Uterus (tissue), 4 donors: ENCODE data around the gene ZCRB1. TPM values are rescaled to one million over a fixed set of nuclear protein-coding genes. Genes with fewer than 3 reads are reported as not detected.

ENCODE experiments used
- DNase-seq, 2 donors: peaks; one replicate each; pipeline ENCODE4 v3.0.0-alpha.2; 2019 to 2020
- H3K27ac ChIP-seq, 2 donors: fragments of 200-600 bp; sonication (generic); 1 replicate in 1 of 2; 2 replicates in 1 of 2; pipeline ENCODE4 v1.5.1; 2016 to 2018
- H3K27me3 ChIP-seq, 2 donors: fragments of 200-600 bp; sonication (generic); one replicate each; pipeline ENCODE4 v1.5.1; 2018 to 2019; ENCODE audit warnings: control low read depth in 1 of 2
- H3K36me3 ChIP-seq, 2 donors: fragments of 200-600 bp; sonication (generic); one replicate each; pipeline ENCODE4 v1.5.1; 2019; ENCODE audit warnings: control low read depth in 1 of 2
- H3K4me1 ChIP-seq, 2 donors: fragments of 200-600 bp; sonication (generic); one replicate each; pipeline ENCODE4 v1.5.1; 2018 to 2019; ENCODE audit warnings: control low read depth in 1 of 2
- H3K4me3 ChIP-seq, 2 donors: fragments of 200-600 bp; sonication (generic); 1 replicate in 1 of 2; 2 replicates in 1 of 2; pipeline ENCODE4 v1.5.1; 2018 to 2019; ENCODE audit warnings: mild to moderate bottlenecking in 1 of 2
- H3K9me3 ChIP-seq, 2 donors: fragments of 200-600 bp; sonication (generic); one replicate each; pipeline ENCODE4 v1.5.1; 2019; ENCODE audit warnings: control low read depth in 1 of 2
- POLR2A ChIP-seq, 2 donors: fragments of 450-650 bp; IDR thresholded peaks; one replicate each; pipeline ENCODE4 v1.6.1; 2016; ENCODE audit warnings: antibody characterized with exemption in 2 of 2, mild to moderate bottlenecking in 1 of 2, moderate library complexity in 1 of 2
- intact Hi-C: fragments of 100-400 bp; cut with DNase I; formaldehyde crosslinking; loops from one replicate; pipeline ENCODE4 v1.15.1; 2023; ENCODE audit warnings: low total_unique reads
- total RNA-seq, 4 donors: library from RNA; depleted of rRNA in 3 of 4; stranded (reverse); fragments of >200 nt in 3 of 4; gene quantifications; one replicate each; pipeline versions ENCODE4 v1.1.0 to v1.2.4, GENCODE V29; 2014 to 2023
- TF ChIP-seq, protein P1 (sequence below), 4 experiments: fragments of 200-600 bp in 2 of 4; fragments of 450-650 bp in 2 of 4; sonication (generic) in 2 of 4; IDR thresholded peaks; one replicate each; pipeline ENCODE4 v1.5.1; 2016 to 2019; ENCODE audit warnings: antibody characterized with exemption in 4 of 4, mild to moderate bottlenecking in 2 of 4, moderate library complexity in 1 of 4
- donor health status: DM: yes; HTN: yes; CAD: no.

Gene ZCRB1
- total RNA-seq, 4 donors from 2014 or later: 19.8 to 44.1 (median 29.4) TPM

DNA sequence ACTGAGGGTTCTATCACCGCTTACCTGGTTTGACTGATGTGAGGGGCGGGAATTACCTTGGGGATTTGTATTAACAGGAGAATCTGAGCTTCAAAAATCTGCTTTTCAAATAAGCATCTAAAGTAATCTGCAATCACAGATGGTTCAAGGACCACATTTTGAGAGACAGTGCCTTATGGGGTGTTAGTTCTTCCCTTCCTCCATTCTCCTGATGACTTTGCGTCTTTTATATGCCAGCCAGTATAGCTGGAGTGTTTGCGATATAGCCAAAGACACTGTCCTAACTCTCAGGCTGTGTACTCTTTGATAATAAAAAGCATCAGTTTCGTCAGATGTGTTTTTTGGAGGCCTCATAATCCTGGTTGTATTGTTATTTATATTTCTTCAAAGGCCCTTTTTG is 39.6 kb upstream of the ZCRB1 start:
- Histone ChIP-seq H3K9me3 (no peaks in the 10 kb centered on the region), H3K36me3 (no peaks in the 10 kb centered on the region), H3K27me3 (no peaks in the 10 kb centered on the region), H3K27ac (no peak overlapping the region), H3K4me3 (no peak overlapping the region), H3K4me1 (no peaks in the 10 kb centered on the region)
- TF ChIP-seq, protein P1, sequence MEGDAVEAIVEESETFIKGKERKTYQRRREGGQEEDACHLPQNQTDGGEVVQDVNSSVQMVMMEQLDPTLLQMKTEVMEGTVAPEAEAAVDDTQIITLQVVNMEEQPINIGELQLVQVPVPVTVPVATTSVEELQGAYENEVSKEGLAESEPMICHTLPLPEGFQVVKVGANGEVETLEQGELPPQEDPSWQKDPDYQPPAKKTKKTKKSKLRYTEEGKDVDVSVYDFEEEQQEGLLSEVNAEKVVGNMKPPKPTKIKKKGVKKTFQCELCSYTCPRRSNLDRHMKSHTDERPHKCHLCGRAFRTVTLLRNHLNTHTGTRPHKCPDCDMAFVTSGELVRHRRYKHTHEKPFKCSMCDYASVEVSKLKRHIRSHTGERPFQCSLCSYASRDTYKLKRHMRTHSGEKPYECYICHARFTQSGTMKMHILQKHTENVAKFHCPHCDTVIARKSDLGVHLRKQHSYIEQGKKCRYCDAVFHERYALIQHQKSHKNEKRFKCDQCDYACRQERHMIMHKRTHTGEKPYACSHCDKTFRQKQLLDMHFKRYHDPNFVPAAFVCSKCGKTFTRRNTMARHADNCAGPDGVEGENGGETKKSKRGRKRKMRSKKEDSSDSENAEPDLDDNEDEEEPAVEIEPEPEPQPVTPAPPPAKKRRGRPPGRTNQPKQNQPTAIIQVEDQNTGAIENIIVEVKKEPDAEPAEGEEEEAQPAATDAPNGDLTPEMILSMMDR (IDR thresholded peaks at IDR 0.05): no peak
- no peak for TF ChIP-seq POLR2A (IDR thresholded peaks at IDR 0.05)
- intact Hi-C loops: no loop called here
- DNase-seq: no peak

DNA sequence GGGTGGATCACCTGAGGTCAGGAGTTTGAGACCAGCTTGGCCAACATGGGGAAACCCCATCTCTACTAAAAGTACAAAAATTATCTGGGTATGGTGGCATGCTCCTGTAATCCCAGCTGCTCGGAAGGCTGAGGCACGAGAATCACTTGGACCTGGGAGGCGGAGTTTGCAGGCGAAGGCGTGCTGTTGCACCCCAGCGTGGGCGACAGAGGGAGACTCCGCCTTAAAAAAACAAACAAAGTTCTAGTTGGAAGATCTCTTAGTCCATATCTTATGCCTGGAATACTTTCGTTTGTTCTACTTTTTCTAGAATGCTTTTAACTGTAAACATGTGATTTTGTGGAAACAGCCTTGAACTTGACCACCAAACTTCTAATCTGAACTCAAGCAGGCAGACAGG is 38.8 kb upstream of the ZCRB1 start:
- Histone ChIP-seq H3K4me1 (no peaks in the 10 kb centered on the region), H3K27ac (no peak overlapping the region), H3K4me3 (no peak overlapping the region), H3K36me3 (no peaks in the 10 kb centered on the region), H3K9me3 (no peaks in the 10 kb centered on the region), H3K27me3 (no peaks in the 10 kb centered on the region)
- intact Hi-C loops: no loop called here
- DNase-seq: no peak
- no peak for TF ChIP-seq POLR2A (IDR thresholded peaks at IDR 0.05)
- TF ChIP-seq, protein P1 (IDR thresholded peaks at IDR 0.05): no peak

GRCh38 chr12:42362647-42363260 is 36.9 kb upstream of the ZCRB1 start:
- no peaks in the 10 kb centered on the region for H3K4me1 ChIP-seq
- no peak for DNase-seq
- intact Hi-C loops: no loop called here
- H3K36me3 ChIP-seq: no peaks in the 10 kb centered on the region
- H3K27ac ChIP-seq: no peak overlapping the region
- H3K9me3 ChIP-seq: no peaks in the 10 kb centered on the region
- TF ChIP-seq, protein P1 (IDR thresholded peaks at IDR 0.05): no peak
- TF ChIP-seq POLR2A (IDR thresholded peaks at IDR 0.05): no peak
- no peaks in the 10 kb centered on the region for H3K27me3 ChIP-seq
- no peak overlapping the region for H3K4me3 ChIP-seq

DNA sequence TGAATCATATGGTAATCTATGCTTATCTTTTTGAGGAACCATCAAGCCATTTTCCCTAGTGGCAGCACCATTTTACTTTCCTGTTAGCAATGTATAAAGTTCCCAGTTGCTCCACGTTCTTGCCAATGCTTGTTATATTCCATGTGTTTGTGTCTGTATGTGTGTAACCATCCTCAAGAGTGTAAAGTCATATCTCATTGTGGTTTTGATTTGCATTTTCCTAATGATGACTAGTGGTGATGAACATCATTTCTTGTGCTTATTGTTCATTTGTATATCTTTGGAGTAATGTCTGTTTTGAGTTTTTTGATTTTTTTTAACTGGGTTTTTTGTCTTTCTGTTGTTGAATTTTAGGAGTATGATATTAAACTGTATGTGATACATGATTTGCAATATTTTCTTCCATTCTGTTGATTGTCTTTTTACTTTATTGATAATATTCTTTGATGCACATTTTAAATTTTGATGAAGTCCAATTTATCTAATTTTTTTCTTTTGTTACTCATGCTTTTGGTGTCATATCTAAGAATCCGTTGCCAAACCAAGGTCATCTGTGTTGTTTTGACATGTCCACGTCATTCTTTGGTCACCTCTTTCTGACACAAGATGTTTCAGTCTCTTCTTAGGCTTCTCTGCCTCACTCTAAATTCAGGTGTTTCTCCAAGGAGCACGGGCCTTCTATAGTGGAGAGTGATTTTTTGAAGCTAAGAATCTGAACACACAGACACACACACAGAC is 36.2 kb upstream of the ZCRB1 start:
- Histone ChIP-seq H3K36me3 (no peaks in the 10 kb centered on the region), H3K27ac (no peak overlapping the region), H3K9me3 (no peaks in the 10 kb centered on the region), H3K4me3 (no peak overlapping the region), H3K4me1 (no peaks in the 10 kb centered on the region), H3K27me3 (no peaks in the 10 kb centered on the region)
- DNase-seq: no peak
- TF ChIP-seq, protein P1 (IDR thresholded peaks at IDR 0.05): no peak
- intact Hi-C loops: no loop called here

- no peaks in the 10 kb centered on the region for H3K4me1 ChIP-seq
- no peak overlapping the region for H3K4me3 ChIP-seq
- H3K9me3 ChIP-seq: no peaks in the 10 kb centered on the region
- H3K36me3 ChIP-seq: no peaks in the 10 kb centered on the region
- no peak overlapping the region for H3K27ac ChIP-seq
- no peak for TF ChIP-seq POLR2A (IDR thresholded peaks at IDR 0.05)
- TF ChIP-seq, protein P1 (IDR thresholded peaks at IDR 0.05): no peak
- H3K27me3 ChIP-seq: no peaks in the 10 kb centered on the region
- DNase-seq: no peak
- intact Hi-C loops: no loop called here
These were observed 35.0 kb upstream of the ZCRB1 start for GRCh38 chr12:42360747-42361403.
